ENCODE data around the gene MPP7.

MPP7 gene

GRCh38 chr10:28253169-28253785, 49.6 kb downstream of the MPP7 start:
- H3K9ac ChIP-seq (ENCODE audit: low read length in 5 of 5): no peak overlapping the region
- no peak overlapping the region for H3K4me3 ChIP-seq (ENCODE audit: low read depth in 1 of 5, low read length in 5 of 5)
- H3K27me3 ChIP-seq (ENCODE audit: control insufficient read depth in 5 of 5, insufficient read depth in 4 of 5, low read length in 5 of 5): no peaks in the 10 kb centered on the region
- no peaks in the 10 kb centered on the region for H3K36me3 ChIP-seq (ENCODE audit: control insufficient read depth in 5 of 5, insufficient read depth in 5 of 5, low read length in 5 of 5)
- H3K27ac ChIP-seq (ENCODE audit: low read depth, low read length): no peak overlapping the region
- peaks cover 0 to 4% (median 0%) of the 10 kb centered on the region in 5 donors for H3K4me1 ChIP-seq (ENCODE audit: control insufficient read depth in 5 of 5, insufficient read depth in 5 of 5, low read length in 5 of 5)
- no peaks in the 10 kb centered on the region for H3K9me3 ChIP-seq (ENCODE audit: control insufficient read depth in 5 of 5, low read length in 5 of 5)

Data from subcutaneous abdominal adipose tissue (tissue), 5 donors.